Stimulated activated CD4-positive, alpha-beta T cell treated with anti-CD3 and anti-CD28 coated beads, Interleukin-15, amount 100 ng/mL, for 1 hour (primary cell): Measurements from ENCODE around the gene ATP5MC2.

ENCODE experiments used
- DNase-seq, 2 donors: peaks; one replicate each; pipeline ENCODE4 v3.0.0-alpha.2; 2020; ENCODE audit warnings: low read depth in 1 of 2, low spot score in 1 of 2

ATP5MC2 gene

GRCh38 chr12:53616950-53617349 is 58.9 kb downstream of the ATP5MC2 start:
- no peak for DNase-seq
